ENCODE data around the gene NCSTN. TPM values are rescaled to one million over a fixed set of nuclear protein-coding genes. Genes with fewer than 3 reads are reported as not detected.

Gene NCSTN
- total RNA-seq, 1 experiment from 2014 or later: 93.7 TPM

- Histone ChIP-seq H3K4me1 (ENCODE audit: control insufficient read depth, insufficient read depth, low read length) (peaks cover 7% of the 10 kb centered on the region; the same call in 1 of the 2 replicates), H3K9me3 (ENCODE audit: control insufficient read depth, insufficient read depth, low read depth, low read length) (no peaks in the 10 kb centered on the region), H3K27ac (ENCODE audit: low read length) (no peak overlapping the region), H3K4me3 (ENCODE audit: low read depth in 2 of 2, low read length in 2 of 2) (no peak overlapping the region), H3K36me3 (ENCODE audit: control insufficient read depth, insufficient read depth, low read length) (peaks cover 39% of the 10 kb centered on the region), H3K27me3 (ENCODE audit: control insufficient read depth, insufficient read depth, low read length) (no peaks in the 10 kb centered on the region)
- in situ Hi-C loops (cut with HindIII; ENCODE audit: low pct_unique_long_range_greater_than_20kb, low sequenced_read_pairs): no loop called here
- POLR2A ChIA-PET: no interaction called here
- no peak for ATAC-seq
- DNase-seq (ENCODE audit: low read depth, low spot score): no peak
- TF ChIP-seq, protein P1, sequence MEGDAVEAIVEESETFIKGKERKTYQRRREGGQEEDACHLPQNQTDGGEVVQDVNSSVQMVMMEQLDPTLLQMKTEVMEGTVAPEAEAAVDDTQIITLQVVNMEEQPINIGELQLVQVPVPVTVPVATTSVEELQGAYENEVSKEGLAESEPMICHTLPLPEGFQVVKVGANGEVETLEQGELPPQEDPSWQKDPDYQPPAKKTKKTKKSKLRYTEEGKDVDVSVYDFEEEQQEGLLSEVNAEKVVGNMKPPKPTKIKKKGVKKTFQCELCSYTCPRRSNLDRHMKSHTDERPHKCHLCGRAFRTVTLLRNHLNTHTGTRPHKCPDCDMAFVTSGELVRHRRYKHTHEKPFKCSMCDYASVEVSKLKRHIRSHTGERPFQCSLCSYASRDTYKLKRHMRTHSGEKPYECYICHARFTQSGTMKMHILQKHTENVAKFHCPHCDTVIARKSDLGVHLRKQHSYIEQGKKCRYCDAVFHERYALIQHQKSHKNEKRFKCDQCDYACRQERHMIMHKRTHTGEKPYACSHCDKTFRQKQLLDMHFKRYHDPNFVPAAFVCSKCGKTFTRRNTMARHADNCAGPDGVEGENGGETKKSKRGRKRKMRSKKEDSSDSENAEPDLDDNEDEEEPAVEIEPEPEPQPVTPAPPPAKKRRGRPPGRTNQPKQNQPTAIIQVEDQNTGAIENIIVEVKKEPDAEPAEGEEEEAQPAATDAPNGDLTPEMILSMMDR (IDR thresholded peaks at IDR 0.05): no peak
- TF ChIP-seq REST (IDR thresholded peaks at IDR 0.05; ENCODE audit: insufficient read depth in 1 of 2, low read depth in 2 of 2, low read length in 1 of 2) (no peak), TCF7L2 (IDR thresholded peaks at IDR 0.05; ENCODE audit: low read depth, low read length) (no peak), SIN3A (IDR thresholded peaks at IDR 0.05; ENCODE audit: borderline replicate concordance, insufficient read depth, low read depth, low read length) (no peak), POLR2AphosphoS5 (IDR thresholded peaks at IDR 0.05; ENCODE audit: low read depth, low read length) (no peak)
- intact Hi-C loops (cut with micrococcal nuclease; ENCODE audit: unreplicated experiment): no loop called here
- no TSS peak for BruUV-seq (replicated peaks)
- CTCF ChIA-PET: no interaction called here
Measured at GRCh38 chr1:160338580-160338979, 4.6 kb upstream of the NCSTN start.

DNA sequence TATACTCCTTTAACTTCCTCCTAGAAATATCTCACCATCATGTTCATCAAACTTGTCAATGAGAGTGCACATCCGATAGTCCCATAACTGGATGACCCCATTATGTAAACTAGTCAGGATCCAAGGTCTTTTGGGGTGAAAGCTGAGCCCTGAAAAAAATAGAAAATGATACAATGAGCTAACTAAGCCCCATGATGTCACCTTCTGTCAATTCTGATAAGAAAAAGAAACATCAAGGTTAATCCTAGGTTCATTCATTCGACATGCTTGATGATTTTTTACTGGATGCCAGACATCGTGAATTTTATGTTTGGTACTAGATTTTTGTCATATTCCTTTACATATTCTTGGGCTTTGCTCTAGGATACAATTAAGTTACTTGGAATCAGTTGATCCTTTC is 3.0 kb upstream of the NCSTN start:
- ChIA-PET POLR2A (no interaction called here), CTCF (no interaction called here)
- H3K4me3 ChIP-seq (ENCODE audit: low read depth in 2 of 2, low read length in 2 of 2): no peak overlapping the region
- H3K36me3 ChIP-seq (ENCODE audit: control insufficient read depth, insufficient read depth, low read length): peaks cover 27% of the 10 kb centered on the region
- ATAC-seq: no peak
- intact Hi-C loops (cut with micrococcal nuclease; ENCODE audit: unreplicated experiment): no loop called here
- H3K4me1 ChIP-seq (ENCODE audit: control insufficient read depth, insufficient read depth, low read length): peaks cover 11% of the 10 kb centered on the region
- no peaks in the 10 kb centered on the region for H3K9me3 ChIP-seq (ENCODE audit: control insufficient read depth, insufficient read depth, low read depth, low read length)
- no peak overlapping the region for H3K27ac ChIP-seq (ENCODE audit: low read length)
- no peaks in the 10 kb centered on the region for H3K27me3 ChIP-seq (ENCODE audit: control insufficient read depth, insufficient read depth, low read length)
- no TSS peak for BruUV-seq (replicated peaks)
- TF ChIP-seq POLR2AphosphoS5 (IDR thresholded peaks at IDR 0.05; ENCODE audit: low read depth, low read length) (no peak), SIN3A (IDR thresholded peaks at IDR 0.05; ENCODE audit: borderline replicate concordance, insufficient read depth, low read depth, low read length) (no peak), TCF7L2 (IDR thresholded peaks at IDR 0.05; ENCODE audit: low read depth, low read length) (no peak), REST (IDR thresholded peaks at IDR 0.05; ENCODE audit: insufficient read depth in 1 of 2, low read depth in 2 of 2, low read length in 1 of 2) (no peak)
- TF ChIP-seq, protein P1 (IDR thresholded peaks at IDR 0.05): no peak
- in situ Hi-C loops (cut with HindIII; ENCODE audit: low pct_unique_long_range_greater_than_20kb, low sequenced_read_pairs): no loop called here
- DNase-seq (ENCODE audit: low read depth, low spot score): no peak

Measured in Panc1 (cell line).